Measurements from ENCODE around the gene SNAP29. TPM values are rescaled to one million over a fixed set of nuclear protein-coding genes. Genes with fewer than 3 reads are reported as not detected.
"Not testable (repeated sequence)": the region's sequence is repeated elsewhere in the genome, so short reads cannot be mapped to it uniquely, and the experiment has no call there.

SNAP29 gene
- total and polyA plus RNA-seq, 3 donors from 2014 or later: 41.8 to 127 (median 47.7) TPM

DNA sequence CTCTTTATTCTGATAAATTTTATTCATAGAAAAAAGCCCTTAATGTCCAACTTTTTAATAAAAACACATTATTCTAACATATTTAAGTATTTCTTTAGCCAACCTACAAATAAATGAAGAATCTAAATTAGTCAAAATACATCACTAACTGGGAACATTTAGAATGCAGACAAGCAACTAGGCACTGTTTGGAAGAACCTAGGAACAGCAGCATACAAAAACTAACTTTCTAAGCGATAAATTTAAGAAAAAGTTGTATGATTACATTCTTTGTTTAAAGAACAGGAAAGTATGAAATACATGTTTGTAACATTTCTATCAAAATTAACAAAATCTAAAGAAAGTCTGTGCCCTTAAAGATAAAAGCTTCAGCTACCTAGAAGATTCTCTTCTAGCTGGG lies 35.5 kb upstream of the SNAP29 start:
- Histone ChIP-seq H3K9me3 (no peaks in the 10 kb centered on the region), H3K4me1 (no peaks in the 10 kb centered on the region), H3K36me3 (ENCODE audit: low read depth, missing control alignments) (no peaks in the 10 kb centered on the region), H3K27me3 (no peaks in the 10 kb centered on the region), H3K27ac (no peak overlapping the region), H3K4me3 (no peak overlapping the region)
- WGBS, 2 donors: 89 to 94% methylated on average over 1 of the region's 1 CpG
- DNase-seq: no peak
- intact Hi-C loops (cut with DNase I; ENCODE audit: low total_unique reads): no loop called here
- TF ChIP-seq, protein P1, sequence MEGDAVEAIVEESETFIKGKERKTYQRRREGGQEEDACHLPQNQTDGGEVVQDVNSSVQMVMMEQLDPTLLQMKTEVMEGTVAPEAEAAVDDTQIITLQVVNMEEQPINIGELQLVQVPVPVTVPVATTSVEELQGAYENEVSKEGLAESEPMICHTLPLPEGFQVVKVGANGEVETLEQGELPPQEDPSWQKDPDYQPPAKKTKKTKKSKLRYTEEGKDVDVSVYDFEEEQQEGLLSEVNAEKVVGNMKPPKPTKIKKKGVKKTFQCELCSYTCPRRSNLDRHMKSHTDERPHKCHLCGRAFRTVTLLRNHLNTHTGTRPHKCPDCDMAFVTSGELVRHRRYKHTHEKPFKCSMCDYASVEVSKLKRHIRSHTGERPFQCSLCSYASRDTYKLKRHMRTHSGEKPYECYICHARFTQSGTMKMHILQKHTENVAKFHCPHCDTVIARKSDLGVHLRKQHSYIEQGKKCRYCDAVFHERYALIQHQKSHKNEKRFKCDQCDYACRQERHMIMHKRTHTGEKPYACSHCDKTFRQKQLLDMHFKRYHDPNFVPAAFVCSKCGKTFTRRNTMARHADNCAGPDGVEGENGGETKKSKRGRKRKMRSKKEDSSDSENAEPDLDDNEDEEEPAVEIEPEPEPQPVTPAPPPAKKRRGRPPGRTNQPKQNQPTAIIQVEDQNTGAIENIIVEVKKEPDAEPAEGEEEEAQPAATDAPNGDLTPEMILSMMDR (IDR thresholded peaks at IDR 0.05): no peak
- no peak for TF ChIP-seq POLR2A (IDR thresholded peaks at IDR 0.05)

DNA sequence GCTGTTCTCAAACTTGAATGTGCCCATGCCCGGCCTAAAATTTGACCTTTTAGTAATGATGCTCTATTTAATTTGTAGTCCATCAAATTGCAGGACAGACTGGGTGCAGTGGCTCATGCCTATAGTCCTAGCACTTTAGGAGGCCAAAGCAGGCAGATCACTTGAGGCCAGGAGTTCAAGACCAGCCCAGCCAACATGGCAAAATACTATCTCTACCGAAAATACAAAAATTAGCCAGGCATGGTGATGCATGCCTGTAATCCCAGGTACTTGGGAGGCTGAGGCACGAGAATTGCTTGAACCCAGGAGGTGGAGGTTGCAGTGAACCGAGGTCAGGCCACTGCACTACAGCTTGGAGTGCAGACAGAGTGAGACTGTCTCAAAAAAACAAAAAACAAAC lies 33.6 kb upstream of the SNAP29 start:
- H3K9me3 ChIP-seq; H3K36me3 ChIP-seq (ENCODE audit: low read depth, missing control alignments); H3K4me3 ChIP-seq; H3K4me1 ChIP-seq; DNase-seq; H3K27ac ChIP-seq; H3K27me3 ChIP-seq; intact Hi-C loops (cut with DNase I; ENCODE audit: low total_unique reads): not testable (repeated sequence)
- WGBS, 2 donors: 97% methylated on average over 4 of the region's 4 CpGs

DNA sequence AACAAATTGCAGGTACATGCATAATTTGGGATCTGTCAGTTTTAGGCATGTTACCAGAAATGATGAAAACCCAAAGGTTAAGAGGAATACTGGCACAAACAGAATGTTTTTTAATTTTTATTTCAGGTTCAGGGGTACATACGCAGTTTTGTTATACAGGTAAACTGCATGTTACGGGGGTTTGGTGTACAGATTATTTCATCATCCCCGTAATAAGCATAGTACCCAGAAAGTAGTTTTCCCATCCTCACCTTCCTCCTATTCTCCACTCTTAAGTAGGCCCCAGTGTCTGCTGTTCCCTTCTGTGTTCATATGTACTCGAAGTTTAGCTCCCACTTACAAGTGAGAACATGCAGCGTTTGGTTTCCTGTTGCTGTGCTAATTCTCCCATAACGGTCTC lies 33.2 kb upstream of the SNAP29 start:
- intact Hi-C loops (cut with DNase I; ENCODE audit: low total_unique reads): no loop called here
- Histone ChIP-seq H3K9me3 (no peaks in the 10 kb centered on the region), H3K36me3 (ENCODE audit: low read depth, missing control alignments) (no peaks in the 10 kb centered on the region), H3K27ac (no peak overlapping the region), H3K27me3 (no peaks in the 10 kb centered on the region), H3K4me3 (no peak overlapping the region), H3K4me1 (no peaks in the 10 kb centered on the region)
- no peak for DNase-seq
- TF ChIP-seq POLR2A (IDR thresholded peaks at IDR 0.05): no peak
- TF ChIP-seq, protein P1 (IDR thresholded peaks at IDR 0.05): no peak
- 89 to 95% methylated on average over 6 of the region's 6 CpGs for WGBS, 2 donors

DNA sequence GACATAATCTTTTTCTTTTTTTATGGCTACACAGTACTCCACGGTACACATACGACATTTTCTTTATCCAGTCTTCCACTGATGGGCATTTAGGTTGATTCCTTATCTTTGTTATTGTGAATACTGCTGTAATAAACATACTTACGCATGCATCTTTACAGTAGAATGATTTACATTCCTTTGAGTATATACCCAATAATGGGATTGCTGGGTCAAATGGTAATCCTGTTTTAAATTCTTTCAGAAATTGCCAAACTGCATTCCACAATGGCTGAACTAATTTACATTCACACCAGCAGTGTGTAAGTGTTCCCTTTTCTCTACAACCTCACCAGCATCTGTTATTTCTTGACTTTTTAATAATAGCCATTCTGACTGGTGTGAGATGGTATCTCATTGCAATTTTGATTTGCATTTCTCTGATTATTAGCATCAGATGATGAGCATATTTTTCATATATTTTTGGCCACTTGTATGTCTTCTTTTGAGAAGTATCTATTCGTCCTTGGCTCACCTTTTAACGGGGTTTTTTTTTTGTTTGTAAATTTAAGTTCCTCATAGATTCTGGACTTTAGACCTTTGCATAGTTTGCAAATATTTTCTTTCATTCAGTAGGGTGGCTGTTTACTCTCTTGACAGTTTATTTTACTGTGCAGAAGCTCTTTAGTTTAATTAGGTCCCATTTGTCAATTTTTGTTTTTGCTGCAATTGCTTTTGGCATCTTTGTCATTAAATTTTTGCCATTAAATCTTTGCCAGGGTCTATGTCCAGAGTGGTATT lies 32.2 kb upstream of the SNAP29 start:
- DNase-seq; H3K27ac ChIP-seq; intact Hi-C loops (cut with DNase I; ENCODE audit: low total_unique reads); H3K4me1 ChIP-seq; H3K4me3 ChIP-seq; H3K9me3 ChIP-seq; H3K36me3 ChIP-seq (ENCODE audit: low read depth, missing control alignments); H3K27me3 ChIP-seq: not testable (repeated sequence)
- WGBS, 2 donors: 91 to 95% methylated on average over 5 of the region's 5 CpGs

DNA sequence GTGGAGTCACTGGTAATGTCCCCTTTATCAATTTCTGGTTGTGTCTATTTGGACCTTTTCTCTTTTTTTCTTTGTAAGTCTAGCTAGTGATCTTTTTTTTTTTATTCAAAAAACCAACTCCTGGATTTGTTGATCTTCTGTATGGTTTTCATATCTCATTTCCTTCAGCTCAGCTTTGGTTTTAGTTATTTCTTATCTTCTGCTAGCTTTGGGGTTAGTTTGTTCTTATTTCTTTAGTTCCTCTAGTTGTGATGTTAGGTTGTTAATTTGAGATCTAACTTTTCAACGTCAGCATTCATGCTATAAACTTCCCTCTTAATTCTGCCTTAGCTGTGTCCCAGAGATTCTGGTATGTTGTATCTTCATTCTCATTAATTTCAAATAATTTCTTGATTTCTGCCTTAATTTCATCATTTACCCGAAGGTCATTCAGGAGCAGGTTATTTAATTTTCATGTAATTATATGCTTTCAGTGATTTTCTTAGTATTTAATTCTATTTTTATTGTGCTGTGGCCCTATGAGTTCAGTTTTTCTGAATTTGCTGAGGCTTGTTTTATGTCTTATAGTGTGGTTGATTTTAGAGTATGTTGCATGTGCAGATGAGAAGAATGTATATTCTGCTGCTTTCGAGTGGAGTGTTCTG lies 29.2 kb upstream of the SNAP29 start:
- H3K27me3 ChIP-seq: no peaks in the 10 kb centered on the region
- WGBS, 2 donors: 95% methylated on average over 3 of the region's 3 CpGs
- H3K9me3 ChIP-seq: no peaks in the 10 kb centered on the region
- H3K4me1 ChIP-seq: no peaks in the 10 kb centered on the region
- no peak overlapping the region for H3K4me3 ChIP-seq
- H3K36me3 ChIP-seq (ENCODE audit: low read depth, missing control alignments): no peaks in the 10 kb centered on the region
- no peak for DNase-seq
- intact Hi-C loops (cut with DNase I; ENCODE audit: low total_unique reads): no loop called here
- H3K27ac ChIP-seq: no peak overlapping the region
- TF ChIP-seq, protein P1 (IDR thresholded peaks at IDR 0.05): no peak
- no peak for TF ChIP-seq POLR2A (IDR thresholded peaks at IDR 0.05)

All from testis (tissue), 3 donors.